Tibial artery (tissue), 4 donors: ENCODE data around the gene CLRN2.

Experiments used
- DNase-seq, 2 donors: peaks; one replicate each; pipeline ENCODE4 v3.0.0-alpha.2; 2019
- H3K27ac ChIP-seq, 2 donors: fragments of 200-600 bp; sonication (generic) in 1 of 2; 1 replicate in 1 of 2; 2 replicates in 1 of 2; pipeline ENCODE4 v1.5.1; 2018 to 2019; ENCODE audit warnings: mild to moderate bottlenecking in 1 of 2
- H3K27me3 ChIP-seq, 2 donors: fragments of 200-600 bp; sonication (generic) in 1 of 2; one replicate each; pipeline versions ENCODE4 v1.5.1 to v1.6.0; 2016 to 2019
- H3K36me3 ChIP-seq, 3 donors: fragments of 200-600 bp; sonication (generic) in 2 of 3; one replicate each; pipeline ENCODE4 v1.5.1; 2016 to 2019; ENCODE audit warnings: mild to moderate bottlenecking in 2 of 3
- H3K4me1 ChIP-seq, 4 donors: fragments of 200-600 bp; sonication (generic) in 2 of 4; 1 replicate in 3 of 4; 2 replicates in 1 of 4; pipeline ENCODE4 v1.5.1; 2016 to 2019
- H3K4me3 ChIP-seq, 2 donors: fragments of 200-600 bp; sonication (generic) in 1 of 2; 1 replicate in 1 of 2; 2 replicates in 1 of 2; pipeline ENCODE4 v1.5.1; 2018 to 2019; ENCODE audit warnings: mild to moderate bottlenecking in 2 of 2
- H3K9me3 ChIP-seq, 3 donors: fragments of 200-600 bp; sonication (generic) in 1 of 3; one replicate each; pipeline ENCODE4 v1.5.1; 2016 to 2019
- CTCF ChIP-seq, 2 experiments: fragments of 200-600 bp in 1 of 2; fragments of 450-650 bp in 1 of 2; IDR thresholded peaks; one replicate each; pipeline ENCODE4 v1.5.1; 2017 to 2019; ENCODE audit warnings: antibody characterized with exemption in 2 of 2, mild to moderate bottlenecking in 1 of 2, moderate library complexity in 1 of 2
- intact Hi-C: fragments of 100-400 bp; cut with DNase I; formaldehyde crosslinking; loops from one replicate; pipeline ENCODE4 v1.15.0; 2023; ENCODE audit warnings: low total_unique reads

Gene CLRN2

GRCh38 chr4:17523662-17524061 lies 8.7 kb downstream of the CLRN2 start:
- TF ChIP-seq CTCF (IDR thresholded peaks at IDR 0.05), result no peak
- intact Hi-C loops, result no loop called here
- Histone ChIP-seq H3K4me1 (no peaks in the 10 kb centered on the region), H3K4me3 (no peak overlapping the region), H3K36me3 (no peaks in the 10 kb centered on the region), H3K9me3 (no peaks in the 10 kb centered on the region), H3K27me3 (peaks cover 0 to 5% of the 10 kb centered on the region in 2 donors), H3K27ac (no peak overlapping the region)
- DNase-seq, result no peak

- DNase-seq, result no peak
- no peak for TF ChIP-seq CTCF (IDR thresholded peaks at IDR 0.05)
Measured at GRCh38 chr4:17526695-17527477, 11.9 kb downstream of the CLRN2 start.

GRCh38 chr4:17528551-17529165 lies 13.7 kb downstream of the CLRN2 start:
- H3K9me3 ChIP-seq, result no peaks in the 10 kb centered on the region
- no peaks in the 10 kb centered on the region for H3K4me1 ChIP-seq
- DNase-seq, result no peak
- no peak for TF ChIP-seq CTCF (IDR thresholded peaks at IDR 0.05)
- no peak overlapping the region for H3K4me3 ChIP-seq
- peaks cover 0 to 6% of the 10 kb centered on the region in 2 donors for H3K27me3 ChIP-seq
- H3K27ac ChIP-seq, result no peak overlapping the region
- intact Hi-C loops, result loop anchor here (2.0 kb wide), 1 partner anchor 64 kb away; no protein-coding TSS in a partner anchor
- H3K36me3 ChIP-seq, result no peaks in the 10 kb centered on the region

More at GRCh38 chr4:17526695-17527477, 11.9 kb downstream of the CLRN2 start:
- Histone ChIP-seq H3K9me3 (no peaks in the 10 kb centered on the region), H3K27ac (no peak overlapping the region), H3K4me3 (no peak overlapping the region), H3K27me3 (peaks cover 0 to 6% of the 10 kb centered on the region in 2 donors), H3K36me3 (no peaks in the 10 kb centered on the region), H3K4me1 (no peaks in the 10 kb centered on the region)
- intact Hi-C loops, result no loop called here

- peaks cover 0 to 6% of the 10 kb centered on the region in 2 donors for H3K27me3 ChIP-seq
- H3K36me3 ChIP-seq, result no peaks in the 10 kb centered on the region
- H3K4me3 ChIP-seq, result no peak overlapping the region
- DNase-seq, result no peak
- intact Hi-C loops, result no loop called here
- H3K4me1 ChIP-seq, result no peaks in the 10 kb centered on the region
- H3K27ac ChIP-seq, result no peak overlapping the region
- no peak for TF ChIP-seq CTCF (IDR thresholded peaks at IDR 0.05)
- H3K9me3 ChIP-seq, result no peaks in the 10 kb centered on the region
Measured at GRCh38 chr4:17531538-17532285, 16.7 kb downstream of the CLRN2 start.

- no peak overlapping the region for H3K27ac ChIP-seq
- no peak overlapping the region for H3K4me3 ChIP-seq
- no peak for DNase-seq
- no peaks in the 10 kb centered on the region for H3K9me3 ChIP-seq
- peaks cover 0 to 2% of the 10 kb centered on the region in 2 donors for H3K27me3 ChIP-seq
- intact Hi-C loops, result no loop called here
- H3K4me1 ChIP-seq, result no peaks in the 10 kb centered on the region
- TF ChIP-seq CTCF (IDR thresholded peaks at IDR 0.05), result no peak
- H3K36me3 ChIP-seq, result no peaks in the 10 kb centered on the region
Measured at GRCh38 chr4:17534705-17535104, 19.7 kb downstream of the CLRN2 start.
